Measurements from ENCODE around the gene LAMC2.
"Not testable (repeated sequence)": the region's sequence is repeated elsewhere in the genome, so short reads cannot be mapped to it uniquely, and the experiment has no call there.

LAMC2 gene

GRCh38 chr1:183272390-183272848 lies 86.4 kb downstream of the LAMC2 start:
- FAIRE-seq (no peak), DNase-seq (ENCODE audit: insufficient read length, low spot score) (no peak)
- TF ChIP-seq, protein P1, sequence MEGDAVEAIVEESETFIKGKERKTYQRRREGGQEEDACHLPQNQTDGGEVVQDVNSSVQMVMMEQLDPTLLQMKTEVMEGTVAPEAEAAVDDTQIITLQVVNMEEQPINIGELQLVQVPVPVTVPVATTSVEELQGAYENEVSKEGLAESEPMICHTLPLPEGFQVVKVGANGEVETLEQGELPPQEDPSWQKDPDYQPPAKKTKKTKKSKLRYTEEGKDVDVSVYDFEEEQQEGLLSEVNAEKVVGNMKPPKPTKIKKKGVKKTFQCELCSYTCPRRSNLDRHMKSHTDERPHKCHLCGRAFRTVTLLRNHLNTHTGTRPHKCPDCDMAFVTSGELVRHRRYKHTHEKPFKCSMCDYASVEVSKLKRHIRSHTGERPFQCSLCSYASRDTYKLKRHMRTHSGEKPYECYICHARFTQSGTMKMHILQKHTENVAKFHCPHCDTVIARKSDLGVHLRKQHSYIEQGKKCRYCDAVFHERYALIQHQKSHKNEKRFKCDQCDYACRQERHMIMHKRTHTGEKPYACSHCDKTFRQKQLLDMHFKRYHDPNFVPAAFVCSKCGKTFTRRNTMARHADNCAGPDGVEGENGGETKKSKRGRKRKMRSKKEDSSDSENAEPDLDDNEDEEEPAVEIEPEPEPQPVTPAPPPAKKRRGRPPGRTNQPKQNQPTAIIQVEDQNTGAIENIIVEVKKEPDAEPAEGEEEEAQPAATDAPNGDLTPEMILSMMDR (IDR thresholded peaks at IDR 0.05; ENCODE audit: insufficient read depth, missing control alignments), result no peak

DNA sequence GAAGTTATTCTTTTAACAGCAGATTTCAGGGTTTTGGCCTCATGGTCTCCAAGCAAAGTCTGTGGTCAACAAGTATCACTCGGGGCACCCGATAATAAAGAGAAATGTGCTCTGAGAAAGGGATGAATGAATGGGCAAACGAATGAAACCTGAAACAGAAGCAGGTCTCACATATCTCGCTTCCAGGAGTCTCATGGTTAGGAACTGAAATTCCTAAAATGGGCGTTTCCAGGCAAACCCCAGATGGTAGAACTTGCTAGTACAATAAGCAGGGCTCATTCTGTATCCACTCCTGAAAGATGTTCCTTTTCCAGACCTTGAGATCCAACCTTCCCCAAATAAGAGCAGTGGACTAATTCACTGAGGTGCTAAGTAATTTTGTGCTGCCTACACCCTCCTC lies 87.2 kb downstream of the LAMC2 start:
- DNase-seq (ENCODE audit: insufficient read length, low spot score), result no peak
- FAIRE-seq, result no peak
- TF ChIP-seq, protein P1 (IDR thresholded peaks at IDR 0.05; ENCODE audit: insufficient read depth, missing control alignments), result no peak

DNA sequence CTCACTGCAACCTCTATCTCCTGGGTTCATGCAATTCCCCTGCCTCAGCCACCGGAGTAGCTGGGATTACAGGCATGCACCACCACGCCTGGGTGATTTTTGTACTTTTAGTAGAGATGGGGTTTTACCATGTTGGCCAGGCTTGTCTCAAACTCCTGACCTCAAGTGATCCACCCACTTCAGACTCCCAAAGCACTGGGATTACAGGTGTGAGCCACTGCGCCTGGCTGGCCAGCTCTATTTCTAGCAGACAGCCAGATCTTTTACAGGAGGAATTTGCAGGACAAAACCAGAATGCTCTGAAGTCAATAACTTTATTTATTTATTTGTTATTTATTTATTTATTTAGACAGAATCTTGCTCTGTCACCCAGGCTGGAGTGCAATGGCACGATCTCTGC lies 87.9 kb downstream of the LAMC2 start:
- FAIRE-seq, result not testable (repeated sequence)

GRCh38 chr1:183274836-183275235 lies 88.8 kb downstream of the LAMC2 start:
- no peak for DNase-seq (ENCODE audit: insufficient read length, low spot score)
- FAIRE-seq, result no peak
- TF ChIP-seq, protein P1 (IDR thresholded peaks at IDR 0.05; ENCODE audit: insufficient read depth, missing control alignments), result no peak

More for the DNA sequence above, 87.9 kb downstream of the LAMC2 start:
- DNase-seq (ENCODE audit: insufficient read length, low spot score), result not testable (repeated sequence)

GRCh38 chr1:183275322-183275721 lies 89.3 kb downstream of the LAMC2 start:
- TF ChIP-seq, protein P1 (IDR thresholded peaks at IDR 0.05; ENCODE audit: insufficient read depth, missing control alignments), result no peak
- FAIRE-seq (no peak), DNase-seq (ENCODE audit: insufficient read length, low spot score) (no peak)

DNA sequence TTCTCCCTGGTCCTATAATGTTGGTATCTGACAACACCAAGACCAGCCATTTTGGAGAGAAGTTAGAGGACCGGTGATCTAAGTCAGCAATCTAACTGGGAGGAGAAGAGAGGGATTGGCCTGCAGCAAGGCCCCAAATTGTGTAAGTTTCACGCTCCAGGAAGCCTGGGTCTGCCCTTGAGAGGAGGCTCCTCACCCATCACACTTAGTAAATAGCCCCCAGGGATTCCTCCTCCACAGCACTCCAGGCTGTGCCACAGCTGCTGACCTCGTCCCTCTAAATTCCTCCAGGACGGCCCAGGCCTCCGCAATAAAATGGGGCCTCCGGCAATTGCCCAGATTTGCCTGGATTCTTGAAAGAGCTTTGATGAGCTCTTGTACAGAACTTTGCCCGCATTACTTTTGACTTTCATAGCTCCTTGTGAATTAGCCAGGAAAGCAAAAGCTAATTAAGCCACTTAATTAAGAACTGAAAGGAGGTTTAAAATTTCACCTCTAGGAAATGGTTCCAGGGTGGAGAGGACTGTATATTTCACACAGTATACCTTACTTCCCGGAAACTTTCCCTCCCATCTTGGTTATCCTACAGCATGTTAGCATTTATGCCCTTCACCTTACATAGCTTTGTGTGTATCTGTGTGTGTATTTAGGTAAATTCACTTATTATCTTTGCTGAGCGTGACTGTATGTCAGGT lies 90.5 kb downstream of the LAMC2 start:
- DNase-seq (ENCODE audit: insufficient read length, low spot score) (no peak), FAIRE-seq (no peak)
- TF ChIP-seq, protein P1 (IDR thresholded peaks at IDR 0.05; ENCODE audit: insufficient read depth, missing control alignments), result no peak

DNA sequence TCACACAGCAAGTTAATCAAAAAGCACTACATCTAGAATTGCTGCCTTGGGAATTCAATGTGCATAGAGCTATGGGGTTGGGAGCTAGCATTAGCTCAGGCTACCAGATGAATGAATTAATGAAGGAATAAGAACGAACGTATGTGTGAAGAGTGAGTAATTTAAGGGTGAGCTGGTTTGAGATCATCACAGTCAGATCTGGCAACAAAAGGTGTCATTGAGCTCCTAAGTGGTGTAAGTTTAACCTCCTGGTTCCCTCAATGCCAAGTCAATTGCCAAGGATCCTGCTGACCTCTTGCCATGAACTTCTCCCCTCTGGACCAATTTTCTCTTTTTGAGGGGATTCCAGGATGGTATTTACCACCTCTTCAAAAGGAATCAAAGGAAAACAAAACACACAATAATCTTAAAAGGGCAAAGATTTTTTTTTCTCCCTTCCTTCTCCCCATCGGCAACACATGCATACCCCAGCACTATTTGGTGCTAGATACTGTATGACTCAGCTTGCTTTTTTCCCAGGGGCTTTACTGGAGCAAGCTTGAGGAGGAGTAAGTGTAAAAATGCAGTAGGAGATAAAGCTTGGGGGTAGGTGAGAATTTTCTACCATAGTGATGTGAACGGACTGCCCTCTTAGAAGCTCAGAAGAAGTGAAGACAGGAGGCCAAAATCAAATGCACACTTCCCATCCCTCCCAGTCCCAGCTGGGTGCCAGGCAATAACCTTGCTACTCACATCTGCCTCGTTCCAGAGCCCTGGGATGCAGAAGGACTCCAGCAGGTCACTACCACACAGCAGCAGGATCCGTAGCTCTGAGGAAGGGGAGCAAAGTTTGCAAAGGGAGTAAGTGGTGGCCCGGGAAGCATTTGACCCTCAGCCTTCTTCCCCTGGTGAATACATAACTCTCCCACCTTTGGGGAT lies 92.0 kb downstream of the LAMC2 start:
- DNase-seq (ENCODE audit: insufficient read length, low spot score) (no peak), FAIRE-seq (no peak)
- TF ChIP-seq, protein P1 (IDR thresholded peaks at IDR 0.05; ENCODE audit: insufficient read depth, missing control alignments), result no peak
